HG02763 (cell line): Measurements from ENCODE around the gene WWOX.
"Not testable (repeated sequence)": the region's sequence is repeated elsewhere in the genome, so short reads cannot be mapped to it uniquely, and the experiment has no call there.

Source experiments
- ATAC-seq: cut with Tn5 transposase; IDR thresholded peaks from one replicate; pipeline ENCODE4 v1.9.1; 2021; ENCODE audit warnings: mild to moderate bottlenecking, moderate library complexity; ENCODE audit not compliant: unreplicated experiment

The WWOX gene

GRCh38 chr16:79191933-79192332, 1092.5 kb downstream of the WWOX start:
- ATAC-seq: no peak

- no peak for ATAC-seq
Measured at GRCh38 chr16:79192904-79193303, 1093.5 kb downstream of the WWOX start.

GRCh38 chr16:79194291-79194690, 1094.8 kb downstream of the WWOX start:
- no peak for ATAC-seq

GRCh38 chr16:79195938-79196337, 1096.5 kb downstream of the WWOX start:
- ATAC-seq: no peak

- no peak for ATAC-seq
Measured at GRCh38 chr16:79201436-79201835, 1102.0 kb downstream of the WWOX start.

GRCh38 chr16:79202977-79203376, 1103.5 kb downstream of the WWOX start:
- ATAC-seq: no peak

- ATAC-seq: no peak
Measured at GRCh38 chr16:79204486-79204885, 1105.0 kb downstream of the WWOX start.

- no peak for ATAC-seq
Measured at GRCh38 chr16:79206889-79207288, 1107.4 kb downstream of the WWOX start.

GRCh38 chr16:79209308-79209707, 1109.9 kb downstream of the WWOX start:
- ATAC-seq: no peak

GRCh38 chr16:79210607-79211006, 1111.2 kb downstream of the WWOX start:
- no peak for ATAC-seq

GRCh38 chr16:79211586-79211985, 1112.1 kb downstream of the WWOX start:
- no peak for ATAC-seq

- ATAC-seq: no peak
Measured at GRCh38 chr16:79212114-79212791, 1112.8 kb downstream of the WWOX start.

- ATAC-seq: no peak
Measured at GRCh38 chr16:79213214-79213613, 1113.8 kb downstream of the WWOX start.

GRCh38 chr16:79215289-79215688, 1115.8 kb downstream of the WWOX start:
- no peak for ATAC-seq

GRCh38 chr16:79217375-79218011, 1118.0 kb downstream of the WWOX start:
- ATAC-seq: no peak

- no peak for ATAC-seq
Measured at GRCh38 chr16:79218351-79218750, 1118.9 kb downstream of the WWOX start.

- ATAC-seq: not testable (repeated sequence)
Measured at GRCh38 chr16:79225994-79226393, 1126.5 kb downstream of the WWOX start.

- no peak for ATAC-seq
Measured at GRCh38 chr16:79229361-79229760, 1129.9 kb downstream of the WWOX start.

GRCh38 chr16:79245700-79246099, 1146.2 kb downstream of the WWOX start:
- ATAC-seq: not testable (repeated sequence)

GRCh38 chr16:79247386-79247785, 1147.9 kb downstream of the WWOX start:
- no peak for ATAC-seq

- ATAC-seq: no peak
Measured at GRCh38 chr16:79248351-79248750, 1148.9 kb downstream of the WWOX start.

- no peak for ATAC-seq
Measured at GRCh38 chr16:79250502-79251098, 1151.1 kb downstream of the WWOX start.
